ENCODE measurements around the gene ASB2.

Gene ASB2

GRCh38 chr14:93987815-93988476 lies 11.6 kb upstream of the ASB2 start:
- peaks cover 8% of the 10 kb centered on the region for H3K27me3 Mint-ChIP-seq (ENCODE audit: low read depth, poor library complexity)
- H3K4me1 Mint-ChIP-seq = peaks cover 31% of the 10 kb centered on the region
- no peak for DNase-seq
- no peak overlapping the region for H3K27ac Mint-ChIP-seq
- no peaks in the 10 kb centered on the region for H3K36me3 Mint-ChIP-seq (ENCODE audit: low read depth)
- TF ChIP-seq, protein P1, sequence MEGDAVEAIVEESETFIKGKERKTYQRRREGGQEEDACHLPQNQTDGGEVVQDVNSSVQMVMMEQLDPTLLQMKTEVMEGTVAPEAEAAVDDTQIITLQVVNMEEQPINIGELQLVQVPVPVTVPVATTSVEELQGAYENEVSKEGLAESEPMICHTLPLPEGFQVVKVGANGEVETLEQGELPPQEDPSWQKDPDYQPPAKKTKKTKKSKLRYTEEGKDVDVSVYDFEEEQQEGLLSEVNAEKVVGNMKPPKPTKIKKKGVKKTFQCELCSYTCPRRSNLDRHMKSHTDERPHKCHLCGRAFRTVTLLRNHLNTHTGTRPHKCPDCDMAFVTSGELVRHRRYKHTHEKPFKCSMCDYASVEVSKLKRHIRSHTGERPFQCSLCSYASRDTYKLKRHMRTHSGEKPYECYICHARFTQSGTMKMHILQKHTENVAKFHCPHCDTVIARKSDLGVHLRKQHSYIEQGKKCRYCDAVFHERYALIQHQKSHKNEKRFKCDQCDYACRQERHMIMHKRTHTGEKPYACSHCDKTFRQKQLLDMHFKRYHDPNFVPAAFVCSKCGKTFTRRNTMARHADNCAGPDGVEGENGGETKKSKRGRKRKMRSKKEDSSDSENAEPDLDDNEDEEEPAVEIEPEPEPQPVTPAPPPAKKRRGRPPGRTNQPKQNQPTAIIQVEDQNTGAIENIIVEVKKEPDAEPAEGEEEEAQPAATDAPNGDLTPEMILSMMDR (IDR thresholded peaks at IDR 0.05) = no peak
- no peaks in the 10 kb centered on the region for H3K9me3 Mint-ChIP-seq
- no peak overlapping the region for H3K4me3 Mint-ChIP-seq

- no peak for DNase-seq
- peaks cover 12% of the 10 kb centered on the region for H3K27me3 Mint-ChIP-seq (ENCODE audit: low read depth, poor library complexity)
- H3K36me3 Mint-ChIP-seq (ENCODE audit: low read depth) = no peaks in the 10 kb centered on the region
- no peaks in the 10 kb centered on the region for H3K9me3 Mint-ChIP-seq
- H3K4me1 Mint-ChIP-seq = peaks cover 31% of the 10 kb centered on the region
- no peak overlapping the region for H3K4me3 Mint-ChIP-seq
- TF ChIP-seq, protein P1 (IDR thresholded peaks at IDR 0.05) = no peak
- H3K27ac Mint-ChIP-seq = no peak overlapping the region
Observed at GRCh38 chr14:93987376-93987775, 11.0 kb upstream of the ASB2 start.

GRCh38 chr14:93986955-93987354 lies 10.6 kb upstream of the ASB2 start:
- Mint-ChIP-seq H3K36me3 (ENCODE audit: low read depth) (no peaks in the 10 kb centered on the region), H3K27me3 (ENCODE audit: low read depth, poor library complexity) (peaks cover 9% of the 10 kb centered on the region), H3K27ac (no peak overlapping the region), H3K9me3 (no peaks in the 10 kb centered on the region), H3K4me1 (peaks cover 31% of the 10 kb centered on the region), H3K4me3 (no peak overlapping the region)
- TF ChIP-seq, protein P1 (IDR thresholded peaks at IDR 0.05) = no peak
- peak; percentile 28 for DNase-seq

- peak; percentile 46 for DNase-seq
Observed at GRCh38 chr14:93984987-93985410, 8.6 kb upstream of the ASB2 start.

GRCh38 chr14:93984070-93984469 lies 7.7 kb upstream of the ASB2 start:
- DNase-seq = no peak
- Mint-ChIP-seq H3K27ac (no peak overlapping the region), H3K9me3 (no peaks in the 10 kb centered on the region), H3K36me3 (ENCODE audit: low read depth) (no peaks in the 10 kb centered on the region), H3K4me3 (no peak overlapping the region), H3K27me3 (ENCODE audit: low read depth, poor library complexity) (peaks cover 13% of the 10 kb centered on the region), H3K4me1 (peaks cover 37% of the 10 kb centered on the region)
- TF ChIP-seq, protein P1 (IDR thresholded peaks at IDR 0.05) = no peak

More at GRCh38 chr14:93984987-93985410, 8.6 kb upstream of the ASB2 start:
- Mint-ChIP-seq H3K4me3 (no peak overlapping the region), H3K36me3 (ENCODE audit: low read depth) (no peaks in the 10 kb centered on the region), H3K9me3 (no peaks in the 10 kb centered on the region), H3K4me1 (peaks cover 37% of the 10 kb centered on the region), H3K27ac (no peak overlapping the region), H3K27me3 (ENCODE audit: low read depth, poor library complexity) (peaks cover 13% of the 10 kb centered on the region)
- TF ChIP-seq, protein P1 (IDR thresholded peaks at IDR 0.05) = no peak
